Epithelial cell of proximal tubule (primary cell): Measurements from ENCODE around the gene KPNA5. TPM values are rescaled to one million over a fixed set of nuclear protein-coding genes. Genes with fewer than 3 reads are reported as not detected.
"Not testable (repeated sequence)": the region's sequence is repeated elsewhere in the genome, so short reads cannot be mapped to it uniquely, and the experiment has no call there.

ENCODE experiments used
- DNase-seq: peaks from one replicate; pipeline ENCODE4 v3.0.0-alpha.2; 2011; ENCODE audit warnings: low read depth
- H3K4me3 ChIP-seq: 2 replicates; pipeline ENCODE4 v1.5.1; 2011; ENCODE audit warnings: low read depth, mild to moderate bottlenecking, low read length
- CTCF ChIP-seq: conservative IDR thresholded peaks from 2 replicates; pipeline ENCODE4 v1.5.1; 2012; ENCODE audit warnings: low read depth, mild to moderate bottlenecking, low read length
- total RNA-seq: library from RNA; depleted of rRNA; stranded (reverse); fragments of >200 nt; gene quantifications from 2 replicates; pipeline ENCODE4 v1.2.3, GENCODE V29; 2015

Gene KPNA5
- total RNA-seq, 1 donor from 2014 or later: 2.5 TPM

- DNase-seq: no peak
- TF ChIP-seq CTCF: no peak
- H3K4me3 ChIP-seq: no peak overlapping the region
Observed at GRCh38 chr6:116676021-116676420, 5.0 kb upstream of the KPNA5 start.

- peak overlapping the region; percentile 65 for H3K4me3 ChIP-seq
- DNase-seq: no peak
- no peak for TF ChIP-seq CTCF
Observed at GRCh38 chr6:116682334-116682712, 1.3 kb downstream of the KPNA5 start.

GRCh38 chr6:116685437-116685993 lies 4.5 kb downstream of the KPNA5 start:
- TF ChIP-seq CTCF: no peak
- DNase-seq: no peak
- H3K4me3 ChIP-seq: no peak overlapping the region

- H3K4me3 ChIP-seq, DNase-seq: not testable (repeated sequence)
Observed at GRCh38 chr6:116686475-116687101, 5.6 kb downstream of the KPNA5 start.

DNA sequence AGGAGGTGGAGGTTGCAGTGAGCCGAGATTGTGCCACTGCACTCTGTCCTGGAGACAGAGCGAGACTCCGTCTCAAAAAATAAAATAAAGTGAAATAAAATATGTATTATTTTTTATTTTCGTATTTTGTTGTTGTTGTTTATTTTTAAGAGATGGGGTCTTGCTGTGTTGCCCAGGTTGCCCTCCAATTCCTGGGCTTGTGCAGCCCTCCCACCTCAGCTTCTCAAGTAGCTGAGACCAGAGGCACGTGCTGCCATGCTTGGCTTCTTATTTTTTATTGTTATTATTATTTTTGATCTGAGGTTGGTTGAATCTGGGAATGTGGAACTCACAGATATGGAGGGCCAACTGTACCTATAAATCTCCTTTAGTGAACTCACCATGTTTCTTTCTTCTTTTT lies 10.1 kb downstream of the KPNA5 start:
- no peak overlapping the region for H3K4me3 ChIP-seq
- DNase-seq: no peak
- TF ChIP-seq CTCF: no peak

DNA sequence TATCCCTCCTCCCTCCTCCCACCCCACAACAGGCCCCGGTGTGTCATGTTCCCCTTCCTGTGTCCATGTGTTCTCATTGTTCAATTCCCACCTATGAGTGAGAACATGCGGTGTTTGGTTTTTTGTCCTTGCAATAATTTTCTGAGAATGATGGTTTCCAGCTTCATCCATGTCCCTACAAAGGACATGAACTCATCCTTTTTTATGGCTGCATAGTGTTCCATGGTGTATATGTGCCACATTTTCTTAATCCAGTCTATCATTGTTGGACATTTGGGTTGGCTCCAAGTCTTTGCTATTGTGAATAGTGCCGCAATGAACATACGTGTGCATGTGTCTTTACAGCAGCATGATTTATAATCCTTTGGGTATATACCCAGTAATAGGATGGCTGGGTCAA lies 11.9 kb downstream of the KPNA5 start:
- not testable (repeated sequence) for DNase-seq, H3K4me3 ChIP-seq

DNA sequence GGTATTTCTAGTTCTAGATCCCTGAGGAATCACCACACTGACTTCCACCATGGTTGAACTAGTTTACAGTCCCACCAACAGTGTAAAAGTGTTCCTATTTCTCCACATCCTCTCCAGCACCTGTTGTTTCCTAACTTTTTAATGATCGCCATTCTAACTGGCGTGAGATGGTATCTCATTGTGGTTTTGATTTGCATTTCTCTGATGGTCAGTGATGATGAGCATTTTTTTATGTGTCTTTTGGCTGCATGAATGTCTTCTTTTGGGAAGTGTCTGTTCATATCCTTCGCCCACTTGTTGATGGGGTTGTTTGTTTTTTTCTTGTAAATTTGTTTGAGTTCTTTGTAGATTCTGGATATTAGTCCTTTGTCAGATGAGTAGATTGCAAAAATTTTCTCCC lies 12.3 kb downstream of the KPNA5 start:
- DNase-seq, H3K4me3 ChIP-seq: not testable (repeated sequence)

DNA sequence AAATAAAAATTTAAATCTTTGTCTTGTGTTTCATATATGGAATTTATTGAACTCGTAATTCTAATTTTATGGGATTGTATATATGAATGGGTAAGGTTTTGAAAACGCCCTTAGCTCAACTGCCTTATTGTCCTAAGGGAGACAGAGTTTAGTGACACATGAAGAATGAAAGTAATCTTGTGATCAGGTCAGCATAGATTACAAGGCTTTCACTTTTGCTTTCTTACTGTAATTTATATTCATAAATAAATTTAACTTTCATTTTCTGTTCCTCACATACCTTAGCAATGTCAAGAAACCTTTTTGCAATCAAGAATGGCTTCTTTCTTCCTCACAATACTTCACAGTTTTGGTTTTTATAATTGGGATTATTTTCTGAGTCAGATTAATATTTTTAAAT lies 14.4 kb downstream of the KPNA5 start:
- no peak for DNase-seq
- no peak for TF ChIP-seq CTCF
- H3K4me3 ChIP-seq: no peak overlapping the region
